H9 (cell line): ENCODE results near the gene WBP1L. TPM values are rescaled to one million over a fixed set of nuclear protein-coding genes. Genes with fewer than 3 reads are reported as not detected.

Experiments used
- DNase-seq: peaks from one replicate; pipeline ENCODE4 v3.0.0-alpha.2; 2017
- H2AFZ ChIP-seq: one replicate; pipeline ENCODE4 v1.6.1; 2013; ENCODE audit warnings: mild to moderate bottlenecking, low read length, control low read depth, moderate library complexity
- H2AK5ac ChIP-seq: 2 replicates; pipeline ENCODE4 v1.6.1; 2013; ENCODE audit warnings: low read length, control low read depth, mixed read lengths; ENCODE audit not compliant: insufficient read length
- H2BK120ac ChIP-seq: one replicate; pipeline ENCODE4 v1.6.1; 2013; ENCODE audit warnings: low read depth, mild to moderate bottlenecking, low read length, control low read depth, inconsistent platforms; ENCODE audit not compliant: poor library complexity, severe bottlenecking
- H2BK12ac ChIP-seq: 2 replicates; pipeline ENCODE4 v1.6.1; 2013; ENCODE audit warnings: low read length, control low read depth, mixed read lengths, low read depth; ENCODE audit not compliant: insufficient read length
- H2BK15ac ChIP-seq: 2 replicates; pipeline ENCODE4 v1.6.1; 2013; ENCODE audit warnings: low read depth, low read length, control low read depth
- H2BK20ac ChIP-seq: one replicate; pipeline ENCODE4 v1.6.1; 2013; ENCODE audit warnings: low read depth, mild to moderate bottlenecking, low read length, control low read depth, inconsistent platforms; ENCODE audit not compliant: poor library complexity, severe bottlenecking
- H2BK5ac ChIP-seq: 2 replicates; pipeline ENCODE4 v1.6.1; 2013; ENCODE audit warnings: low read length, control low read depth, mixed read lengths; ENCODE audit not compliant: insufficient read length
- H3K14ac ChIP-seq: 2 replicates; pipeline ENCODE4 v1.6.1; 2013; ENCODE audit warnings: low read length, control low read depth; ENCODE audit not compliant: insufficient read depth
- H3K18ac ChIP-seq: 2 replicates; pipeline ENCODE4 v1.6.1; 2013; ENCODE audit warnings: low read depth, mild to moderate bottlenecking, mixed read lengths, low read length, control low read depth; ENCODE audit not compliant: insufficient read length
- H3K23ac ChIP-seq: 2 replicates; pipeline ENCODE4 v1.6.1; 2013; ENCODE audit warnings: low read length, control low read depth, mixed read lengths, low read depth; ENCODE audit not compliant: insufficient read length
- H3K23me2 ChIP-seq: 2 replicates; pipeline ENCODE4 v1.6.1; 2013; ENCODE audit warnings: low read depth, mild to moderate bottlenecking, mixed read lengths, low read length, control low read depth; ENCODE audit not compliant: insufficient read length, poor library complexity, severe bottlenecking
- H3K27ac ChIP-seq: 2 replicates; pipeline ENCODE4 v1.5.1; 2013; ENCODE audit warnings: low read length, control low read depth, mixed read lengths, low read depth; ENCODE audit not compliant: insufficient read length
- H3K27me3 ChIP-seq: 2 replicates; pipeline ENCODE4 v1.6.1; 2013; ENCODE audit warnings: low read length, control low read depth, inconsistent platforms; ENCODE audit not compliant: insufficient read depth
- H3K4ac ChIP-seq: 2 replicates; pipeline ENCODE4 v1.6.1; 2013; ENCODE audit warnings: low read depth, mild to moderate bottlenecking, control low read depth, inconsistent platforms, low read length, moderate library complexity
- H3K4me1 ChIP-seq: 2 replicates; pipeline ENCODE4 v1.6.1; 2013; ENCODE audit warnings: low read length, control low read depth, inconsistent platforms; ENCODE audit not compliant: insufficient read depth
- H3K4me2 ChIP-seq: 2 replicates; pipeline ENCODE4 v1.6.1; 2013; ENCODE audit warnings: low read length, control low read depth, mixed read lengths; ENCODE audit not compliant: insufficient read length, insufficient read depth
- H3K56ac ChIP-seq: 2 replicates; pipeline ENCODE4 v1.6.1; 2013; ENCODE audit warnings: low read depth, mild to moderate bottlenecking, mixed read lengths, low read length, control low read depth; ENCODE audit not compliant: insufficient read length
- H3K79me1 ChIP-seq: 2 replicates; pipeline ENCODE4 v1.6.1; 2013; ENCODE audit warnings: low read depth, mild to moderate bottlenecking, moderate library complexity, low read length, control low read depth, inconsistent platforms; ENCODE audit not compliant: insufficient read depth, poor library complexity, severe bottlenecking
- H3K79me2 ChIP-seq: 2 replicates; pipeline ENCODE4 v1.6.1; 2013; ENCODE audit warnings: low read length, control low read depth, inconsistent platforms; ENCODE audit not compliant: insufficient read depth
- H3K9ac ChIP-seq: 2 replicates; pipeline ENCODE4 v1.6.1; 2013; ENCODE audit warnings: low read length, control low read depth, mixed read lengths; ENCODE audit not compliant: insufficient read length; ENCODE audit errors: extremely low read depth
- H3K9me3 ChIP-seq: one replicate; pipeline ENCODE4 v1.6.1; 2013; ENCODE audit warnings: low read depth, low read length, inconsistent platforms; ENCODE audit not compliant: control insufficient read depth
- H3T11ph ChIP-seq: one replicate; pipeline ENCODE4 v1.6.1; 2013; ENCODE audit warnings: mild to moderate bottlenecking, low read length, control low read depth, inconsistent platforms
- H4K20me1 ChIP-seq: one replicate; pipeline ENCODE4 v1.6.1; 2013; ENCODE audit not compliant: control insufficient read depth, insufficient read length, insufficient read depth
- H4K5ac ChIP-seq: 2 replicates; pipeline ENCODE4 v1.6.1; 2013; ENCODE audit warnings: low read depth, mild to moderate bottlenecking, mixed read lengths, low read length, control low read depth; ENCODE audit not compliant: insufficient read length
- H4K8ac ChIP-seq: replicated peaks from 2 replicates; pipeline ENCODE4 v1.6.1; 2013; ENCODE audit warnings: low read length, control low read depth, mixed read lengths, low read depth; ENCODE audit not compliant: insufficient read length
- H4K91ac ChIP-seq: 2 replicates; pipeline ENCODE4 v1.6.1; 2013; ENCODE audit warnings: low read depth, mild to moderate bottlenecking, moderate library complexity, mixed read lengths, low read length, control low read depth; ENCODE audit not compliant: insufficient read length
- H3K27ac Mint-ChIP-seq, 3 experiments: 2 replicates in 2 of 3; 3 replicates in 1 of 3; pipeline ENCODE4 v1.8.0; 2020 to 2021; ENCODE audit warnings: mixed read lengths in 3 of 3, mild to moderate bottlenecking in 1 of 3, moderate library complexity in 1 of 3
- H3K27me3 Mint-ChIP-seq: 2 replicates; pipeline ENCODE4 v1.8.0; 2021; ENCODE audit warnings: low read depth, mild to moderate bottlenecking, moderate library complexity, mixed read lengths
- H3K36me3 Mint-ChIP-seq, 3 experiments: 2 replicates in 2 of 3; 3 replicates in 1 of 3; pipeline ENCODE4 v1.8.0; 2020 to 2021; ENCODE audit warnings: low read depth in 3 of 3, mixed read lengths in 3 of 3; ENCODE audit not compliant: insufficient read depth in 1 of 3
- H3K4me1 Mint-ChIP-seq, 2 experiments: 2 replicates each; pipeline ENCODE4 v1.8.0; 2020; ENCODE audit warnings: mixed read lengths in 2 of 2
- H3K4me3 Mint-ChIP-seq, 2 experiments: 2 replicates in 1 of 2; 3 replicates in 1 of 2; pipeline ENCODE4 v1.8.0; 2020 to 2021; ENCODE audit warnings: mild to moderate bottlenecking in 2 of 2, mixed read lengths in 2 of 2, moderate library complexity in 1 of 2
- H3K9me3 Mint-ChIP-seq, 2 experiments: 2 replicates in 1 of 2; 3 replicates in 1 of 2; pipeline ENCODE4 v1.8.0; 2020; ENCODE audit warnings: mild to moderate bottlenecking in 2 of 2, mixed read lengths in 2 of 2, moderate library complexity in 1 of 2
- CTCF ChIP-seq: fragments of 200-600 bp; sonication (generic); conservative IDR thresholded peaks from 3 replicates; pipeline ENCODE4 v1.8.0; 2021; ENCODE audit warnings: antibody characterized with exemption, mild to moderate bottlenecking
- WGBS: extraction: QIAGEN DNeasy Blood & Tissue Kit; methylation state at CpG from one replicate; pipeline ENCODE4 v1.1.7; 2013; ENCODE audit warnings: missing lambda C conversion rate, low lambda C conversion rate, mixed read lengths; ENCODE audit not compliant: insufficient read length; ENCODE audit errors: extremely low coverage; 5-methylcytosine and 5-hydroxymethylcytosine counted together
- total RNA-seq: library from RNA; stranded (reverse); gene quantifications from 2 replicates; pipeline ENCODE4 v1.2.1, GENCODE V29; 2021

The WBP1L gene
- total RNA-seq, 1 experiment from 2014 or later, result 23.8 TPM

DNA sequence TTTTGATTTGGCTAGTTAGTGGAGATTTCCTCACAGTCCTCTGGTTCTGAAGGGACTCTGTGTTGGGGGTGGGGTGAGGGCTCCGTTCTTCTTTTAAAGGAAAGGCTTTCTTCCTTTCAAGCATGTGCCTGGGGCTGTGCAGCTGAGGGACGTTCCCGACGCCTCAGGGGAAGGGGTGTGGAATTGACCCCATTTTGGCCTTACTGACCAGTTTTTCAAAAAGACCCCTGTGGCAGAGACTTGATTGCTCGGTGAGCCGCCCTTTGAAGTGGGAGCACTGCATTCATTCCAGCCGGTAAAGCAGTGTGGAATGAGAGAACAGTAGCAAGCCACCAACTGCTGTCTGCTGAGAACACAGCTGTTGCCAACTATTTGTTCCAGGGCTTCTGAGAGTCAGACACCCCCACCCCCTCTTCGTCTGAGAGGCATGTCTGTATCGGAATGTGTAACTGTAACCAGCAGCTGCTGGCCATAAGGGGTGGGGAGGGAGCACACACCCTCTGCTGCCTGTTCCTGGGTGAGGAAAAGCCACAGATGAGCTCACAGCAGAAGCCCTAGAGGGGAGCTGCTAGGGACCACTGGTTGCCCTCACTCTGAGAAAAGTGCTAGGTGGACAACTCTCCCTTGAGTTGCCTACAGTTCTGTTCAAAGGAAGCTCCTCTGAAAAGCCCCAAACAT is 33.2 kb downstream of the WBP1L start:
- H3K4me3 Mint-ChIP-seq, result peak overlapping the region; percentile 43 to 66
- H3K18ac ChIP-seq, result no peak overlapping the region
- no peak overlapping the region for H4K91ac ChIP-seq
- peaks cover 54 to 58% of the 10 kb centered on the region in 2 experiments for H3K4me1 Mint-ChIP-seq
- no peaks in the 10 kb centered on the region for H3K9me3 ChIP-seq
- no peaks in the 10 kb centered on the region for H3K36me3 Mint-ChIP-seq
- H3K27me3 Mint-ChIP-seq, result no peaks in the 10 kb centered on the region; the same call in 1 of the 2 replicates
- H2BK120ac ChIP-seq, result no peak overlapping the region
- H2BK15ac ChIP-seq, result no peak overlapping the region
- no peak overlapping the region for H3T11ph ChIP-seq
- no peak for TF ChIP-seq CTCF
- H2AK5ac ChIP-seq, result no peak overlapping the region
- no peaks in the 10 kb centered on the region for H3K27me3 ChIP-seq
- DNase-seq, result peak; percentile 83
- H2BK20ac ChIP-seq, result no peak overlapping the region
- H3K9ac ChIP-seq, result no peak overlapping the region
- no peak overlapping the region for H2AFZ ChIP-seq
- H3K4ac ChIP-seq, result no peak overlapping the region
- no peak overlapping the region for H3K27ac ChIP-seq
- peak overlapping the region; percentile 29 for H3K4me2 ChIP-seq
- H3K27ac Mint-ChIP-seq, result peak overlapping the region in 2 of 3 experiments; percentile 62 to 97; a peak in 5 of 7 replicates
- H4K5ac ChIP-seq, result no peak overlapping the region
- no peaks in the 10 kb centered on the region for H3K79me2 ChIP-seq
- peaks cover 31% of the 10 kb centered on the region; the same call in 1 of the 2 replicates for H3K4me1 ChIP-seq
- WGBS, result no CpG with 5 or more reads among the region's 9 CpGs
- no peak overlapping the region for H2BK12ac ChIP-seq
- H3K14ac ChIP-seq, result no peak overlapping the region
- no peaks in the 10 kb centered on the region for H3K79me1 ChIP-seq
- no peak overlapping the region for H3K23ac ChIP-seq
- H3K9me3 Mint-ChIP-seq, result no peaks in the 10 kb centered on the region
- H3K23me2 ChIP-seq, result no peaks in the 10 kb centered on the region
- no peaks in the 10 kb centered on the region for H4K20me1 ChIP-seq
- no peak overlapping the region for H2BK5ac ChIP-seq
- H3K56ac ChIP-seq, result no peak overlapping the region
- H4K8ac ChIP-seq, result no peak overlapping the region
